Measurements from ENCODE around the gene BTBD18.

DNA sequence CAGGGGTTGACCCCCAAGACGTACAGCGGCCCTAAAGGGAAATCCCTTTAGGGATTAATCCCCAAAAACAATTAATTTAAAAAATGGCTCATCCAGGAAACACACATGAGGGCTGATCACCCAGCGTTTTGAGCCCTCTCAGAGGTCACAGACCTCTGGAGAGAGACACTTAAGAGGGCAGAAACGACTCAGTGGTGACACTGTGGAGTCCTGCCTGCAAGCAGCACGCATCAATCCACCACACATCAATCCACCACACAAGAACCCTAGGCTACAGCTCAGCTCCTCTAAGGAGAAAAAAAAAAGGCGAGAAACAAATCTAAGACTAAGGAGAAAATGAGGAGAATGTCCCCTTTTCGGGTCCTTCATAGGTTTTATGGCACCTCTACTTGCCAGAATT is 22.8 kb downstream of the BTBD18 start:
- TF ChIP-seq, protein P1, sequence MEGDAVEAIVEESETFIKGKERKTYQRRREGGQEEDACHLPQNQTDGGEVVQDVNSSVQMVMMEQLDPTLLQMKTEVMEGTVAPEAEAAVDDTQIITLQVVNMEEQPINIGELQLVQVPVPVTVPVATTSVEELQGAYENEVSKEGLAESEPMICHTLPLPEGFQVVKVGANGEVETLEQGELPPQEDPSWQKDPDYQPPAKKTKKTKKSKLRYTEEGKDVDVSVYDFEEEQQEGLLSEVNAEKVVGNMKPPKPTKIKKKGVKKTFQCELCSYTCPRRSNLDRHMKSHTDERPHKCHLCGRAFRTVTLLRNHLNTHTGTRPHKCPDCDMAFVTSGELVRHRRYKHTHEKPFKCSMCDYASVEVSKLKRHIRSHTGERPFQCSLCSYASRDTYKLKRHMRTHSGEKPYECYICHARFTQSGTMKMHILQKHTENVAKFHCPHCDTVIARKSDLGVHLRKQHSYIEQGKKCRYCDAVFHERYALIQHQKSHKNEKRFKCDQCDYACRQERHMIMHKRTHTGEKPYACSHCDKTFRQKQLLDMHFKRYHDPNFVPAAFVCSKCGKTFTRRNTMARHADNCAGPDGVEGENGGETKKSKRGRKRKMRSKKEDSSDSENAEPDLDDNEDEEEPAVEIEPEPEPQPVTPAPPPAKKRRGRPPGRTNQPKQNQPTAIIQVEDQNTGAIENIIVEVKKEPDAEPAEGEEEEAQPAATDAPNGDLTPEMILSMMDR (IDR thresholded peaks at IDR 0.05), result no peak
- no peak for TF ChIP-seq POLR2A (IDR thresholded peaks at IDR 0.05)

All from testis (tissue), 2 donors.